ENCODE results near the gene CUBN.
A peak's percentile ranks its signal among the peaks of the same experiment; 100 is the strongest.

The CUBN gene

DNA sequence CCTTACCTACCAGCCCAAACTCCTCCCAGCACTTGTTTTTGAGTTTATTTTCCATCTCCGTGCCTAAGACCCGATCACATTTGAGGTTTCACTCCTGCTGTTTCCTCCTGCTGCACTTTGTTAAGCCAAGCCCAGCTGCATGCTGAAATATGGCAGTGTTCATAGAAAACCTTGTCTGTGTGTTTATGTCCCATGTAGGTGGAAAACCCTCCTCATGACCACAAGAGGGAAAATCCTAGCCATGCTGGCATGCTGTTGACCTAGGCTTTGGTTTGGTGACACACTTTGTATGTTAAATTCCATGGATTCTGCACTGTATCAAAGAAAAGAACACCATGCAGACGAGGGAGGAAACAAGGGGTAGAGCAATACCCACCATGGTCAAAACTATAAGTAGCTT lies 154.4 kb downstream of the CUBN start:
- no peak for DNase-seq

DNA sequence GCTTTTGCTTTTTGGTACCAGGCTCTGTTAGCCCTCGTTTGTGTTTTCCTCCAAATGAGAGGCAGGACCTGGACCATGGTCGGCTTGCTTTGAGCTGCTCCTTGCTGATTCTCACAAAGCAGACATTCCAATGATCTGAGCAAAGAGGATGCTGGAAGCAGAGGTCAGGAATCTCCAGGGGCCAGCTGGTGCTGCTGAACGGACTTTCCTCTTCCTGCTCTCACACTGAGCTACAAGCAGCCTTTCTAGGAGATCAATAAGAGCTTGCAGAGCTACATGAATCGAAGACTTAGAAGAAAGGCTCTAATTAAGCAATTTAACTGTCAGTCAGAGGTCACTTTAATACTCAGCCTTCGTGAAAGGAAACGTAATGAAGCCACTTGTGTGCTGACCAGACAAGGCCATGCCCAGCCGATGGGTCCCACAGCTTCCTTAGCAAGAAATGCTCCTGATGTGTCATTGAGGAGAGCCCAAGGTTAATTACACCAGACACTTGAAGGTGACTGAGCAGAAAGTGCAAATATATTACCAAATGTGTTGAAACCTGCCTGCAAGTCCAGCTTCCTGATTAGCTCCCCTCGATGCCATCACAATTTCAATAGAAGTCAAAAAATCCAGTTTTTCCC lies 161.1 kb downstream of the CUBN start:
- DNase-seq = no peak

DNA sequence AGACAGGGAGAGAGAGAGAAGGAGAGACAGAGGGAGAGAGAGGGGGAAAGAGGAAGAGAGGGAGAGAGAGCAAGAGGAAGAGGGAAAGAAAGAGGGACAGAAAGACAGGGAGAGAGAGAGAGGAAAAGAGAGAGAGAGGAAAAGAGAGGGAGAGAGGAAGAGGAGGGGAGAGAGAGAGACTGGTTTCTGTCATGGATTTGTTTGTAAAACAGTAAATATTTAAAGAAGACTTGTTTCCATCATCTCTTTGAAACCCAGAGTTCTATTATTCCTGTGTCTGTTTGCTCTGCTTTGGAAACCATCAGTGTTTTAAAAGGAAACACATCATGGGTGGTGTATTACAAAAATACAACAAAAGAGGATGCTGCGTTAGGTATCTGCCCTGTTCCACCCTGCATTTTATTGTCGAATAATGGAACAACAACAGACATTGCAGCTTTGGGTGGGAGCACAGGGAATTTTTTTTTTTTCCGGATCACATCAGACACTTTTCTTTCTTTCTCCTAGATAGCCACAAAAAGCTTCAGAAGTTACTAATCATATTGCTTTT lies 161.7 kb downstream of the CUBN start:
- DNase-seq = no peak

DNA sequence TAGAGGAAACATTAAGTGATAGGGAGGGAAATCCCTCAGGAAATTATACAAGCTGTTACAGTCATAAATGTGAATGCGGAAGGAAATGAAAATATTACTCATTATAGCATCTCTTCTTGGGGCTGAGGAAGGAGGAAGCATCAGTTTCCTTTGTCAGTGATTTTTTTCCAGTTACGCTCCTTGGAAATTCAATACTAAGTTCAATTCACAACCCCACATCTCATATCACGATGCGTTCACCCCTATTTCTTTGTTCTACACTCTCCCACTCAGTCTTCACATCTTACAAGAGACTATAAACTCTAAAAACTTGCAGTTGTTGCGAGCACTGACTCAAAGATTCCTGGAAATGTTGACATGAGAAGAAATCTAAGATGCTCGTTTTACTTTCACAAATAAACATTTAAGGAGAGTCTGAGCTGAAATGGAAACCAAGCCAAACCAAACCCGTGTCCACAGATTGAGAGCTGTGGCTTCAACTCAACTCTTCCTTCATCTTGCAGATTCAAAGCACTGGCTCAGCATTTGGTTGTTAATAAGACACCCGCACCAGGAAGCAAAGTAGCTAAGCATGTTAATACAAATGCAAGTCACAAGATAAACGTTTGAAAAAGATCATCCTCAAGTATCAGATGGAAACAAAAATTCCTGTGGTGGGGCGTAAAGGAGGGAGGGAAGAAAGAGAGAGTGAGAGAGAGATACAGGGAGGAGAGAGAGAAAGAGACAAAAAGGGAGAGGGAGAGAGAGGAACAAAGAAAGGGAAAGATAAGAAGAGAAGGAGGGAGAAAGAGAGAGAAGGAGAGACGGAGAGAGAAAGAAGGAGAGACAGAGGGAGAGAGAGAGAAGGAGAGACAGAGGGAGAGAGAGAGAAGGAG lies 162.4 kb downstream of the CUBN start:
- no peak for DNase-seq

DNA sequence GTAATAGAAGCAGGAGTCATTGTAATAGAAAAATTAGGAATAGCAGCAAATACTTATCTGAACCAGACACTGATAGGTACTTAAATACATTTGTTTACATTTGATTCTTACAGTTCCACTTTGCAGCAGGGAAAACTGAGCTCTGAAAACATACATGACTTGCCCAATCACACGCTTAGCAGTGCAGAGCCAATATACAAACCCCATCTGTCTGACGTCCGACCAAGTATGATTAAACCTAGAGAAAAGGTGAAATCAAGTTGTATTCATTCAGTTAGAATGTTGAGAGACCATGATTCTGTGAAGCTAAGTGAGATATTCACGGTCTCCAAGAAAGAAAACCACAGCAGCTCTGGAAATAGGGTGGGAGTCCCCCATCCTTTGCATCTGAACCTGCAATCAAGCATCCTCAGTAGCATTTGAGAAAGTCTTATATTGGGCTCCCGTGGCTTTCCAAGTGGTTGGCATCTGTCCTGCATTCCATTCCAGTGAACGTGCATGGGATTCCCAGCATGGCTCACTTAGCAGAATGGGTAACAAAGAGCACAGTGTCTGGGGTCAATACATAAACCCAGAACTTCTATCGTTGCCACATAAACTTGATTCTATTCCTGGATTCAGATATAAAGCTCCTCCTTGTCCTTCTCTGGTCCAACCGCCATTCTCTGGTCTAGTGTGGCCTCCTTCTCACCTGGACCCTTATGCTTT lies 163.7 kb downstream of the CUBN start:
- no peak for DNase-seq

DNA sequence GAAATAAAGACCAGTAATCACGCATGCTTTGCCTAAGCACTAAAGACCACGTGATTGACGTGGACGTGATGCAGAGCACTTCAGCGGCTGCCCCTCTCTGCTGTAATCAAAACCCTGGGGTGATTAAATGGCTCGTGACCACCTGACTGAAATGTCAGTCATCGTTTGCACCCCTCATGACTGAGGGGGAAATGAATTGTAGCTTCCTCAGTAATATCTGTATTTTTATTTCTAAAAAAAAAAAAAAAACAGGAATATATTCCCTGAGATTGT lies 164.3 kb downstream of the CUBN start:
- DNase-seq = no peak

DNA sequence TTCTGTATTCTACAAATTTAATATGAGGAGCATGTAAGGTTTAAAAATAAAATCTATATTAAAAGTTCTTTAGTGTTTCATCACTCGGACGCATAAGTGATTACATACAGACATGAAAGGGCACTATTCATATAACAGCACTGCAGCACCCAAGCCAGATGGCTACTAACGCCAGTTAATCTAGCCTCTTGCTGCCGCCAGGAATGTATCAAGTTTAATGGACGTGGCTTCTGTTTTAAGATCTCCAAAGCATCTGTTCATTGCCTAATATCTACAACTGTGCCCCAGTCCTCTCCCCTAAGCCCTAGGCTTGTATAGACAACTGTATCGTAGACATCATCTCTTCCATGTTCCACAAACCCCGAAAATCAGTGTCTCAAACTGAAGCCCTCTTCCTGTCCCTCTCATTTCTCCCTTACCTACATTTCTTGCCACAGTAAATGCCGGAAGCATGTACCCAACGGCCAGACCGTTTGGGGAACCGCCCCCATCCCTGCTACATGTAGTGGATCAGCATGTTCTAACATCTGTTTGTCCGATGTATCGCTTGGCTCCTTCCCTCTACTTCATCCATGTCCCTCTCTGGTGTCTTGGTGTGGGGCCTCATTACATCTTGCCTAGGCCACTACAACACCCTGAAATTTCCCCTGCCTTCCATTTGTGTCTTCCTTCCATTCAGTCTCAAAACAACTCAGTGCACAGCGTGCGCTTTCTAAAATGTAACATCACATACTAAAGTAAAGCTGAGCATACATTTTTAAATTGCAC lies 164.9 kb downstream of the CUBN start:
- DNase-seq = no peak

DNA sequence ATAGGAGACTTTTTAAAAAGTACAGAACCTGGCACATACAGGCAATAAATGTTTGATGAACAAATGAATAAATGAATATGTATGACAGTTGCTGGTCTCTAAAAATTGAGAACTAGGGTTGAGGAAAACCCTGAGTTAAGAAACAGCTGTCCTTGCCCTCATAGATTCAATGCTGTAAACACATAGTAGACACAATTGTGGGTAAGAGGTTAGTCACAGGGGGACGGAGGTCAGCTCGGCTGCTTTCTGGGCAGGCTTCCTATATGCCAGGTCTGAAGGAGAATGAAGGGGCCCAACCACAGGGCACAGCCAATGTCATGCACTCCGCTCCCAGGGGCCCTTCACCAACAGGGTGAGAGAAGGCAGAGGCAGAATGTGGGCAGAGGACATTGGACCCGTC lies 169.1 kb downstream of the CUBN start:
- no peak for DNase-seq

DNA sequence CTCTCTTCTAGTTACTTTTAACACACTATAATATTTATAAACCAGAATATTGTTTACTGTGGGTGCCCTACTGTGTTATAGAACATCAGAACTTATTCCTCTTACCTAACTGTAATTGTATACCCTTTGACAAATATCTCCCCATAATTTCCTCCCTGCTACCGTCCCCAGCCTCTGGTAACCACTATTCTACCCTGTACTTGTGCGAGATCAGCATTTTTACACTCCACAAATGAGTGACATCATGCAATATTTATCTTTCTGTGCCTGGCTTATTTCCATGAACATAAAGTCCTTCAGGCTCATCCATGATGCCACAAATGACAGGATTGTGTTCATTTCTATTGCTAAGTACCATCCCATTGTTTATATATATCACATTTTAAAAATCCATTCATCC lies 172.6 kb downstream of the CUBN start:
- no peak for DNase-seq

DNA sequence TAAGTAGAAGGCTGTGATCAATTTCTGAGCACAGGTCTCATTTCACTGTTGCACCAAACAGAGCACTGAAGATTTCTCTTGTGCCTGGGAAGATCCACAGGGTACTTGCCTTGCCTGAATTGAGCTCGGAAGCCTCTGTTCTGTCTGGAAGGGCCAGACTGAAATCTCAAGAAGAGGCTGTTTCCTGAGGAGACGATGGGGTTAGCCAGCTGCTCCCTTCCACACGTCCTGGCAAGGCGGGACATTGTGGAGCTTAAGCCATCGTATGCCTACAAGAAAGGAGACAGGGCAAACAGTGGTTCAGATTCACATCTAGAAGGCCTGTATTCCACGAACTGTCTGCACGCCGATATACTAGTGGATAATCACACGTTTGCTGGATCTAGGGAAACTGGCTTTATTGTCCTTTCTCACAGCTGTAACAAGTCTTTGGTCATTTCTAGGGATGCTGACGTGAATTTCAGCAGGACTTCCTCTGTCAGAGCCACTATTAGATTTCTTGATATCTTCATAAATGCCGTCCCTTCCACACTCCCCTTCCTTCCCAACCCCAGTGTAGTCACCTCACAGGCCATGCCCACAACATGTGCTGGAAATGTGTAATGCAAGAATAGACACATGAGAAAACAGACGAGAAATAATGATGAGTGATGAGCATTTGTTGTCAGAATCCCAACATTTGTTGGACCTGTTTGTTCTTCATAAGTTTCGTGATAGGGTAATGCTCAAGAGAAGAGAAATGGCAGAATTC lies 175.2 kb downstream of the CUBN start:
- DNase-seq = no peak

DNA sequence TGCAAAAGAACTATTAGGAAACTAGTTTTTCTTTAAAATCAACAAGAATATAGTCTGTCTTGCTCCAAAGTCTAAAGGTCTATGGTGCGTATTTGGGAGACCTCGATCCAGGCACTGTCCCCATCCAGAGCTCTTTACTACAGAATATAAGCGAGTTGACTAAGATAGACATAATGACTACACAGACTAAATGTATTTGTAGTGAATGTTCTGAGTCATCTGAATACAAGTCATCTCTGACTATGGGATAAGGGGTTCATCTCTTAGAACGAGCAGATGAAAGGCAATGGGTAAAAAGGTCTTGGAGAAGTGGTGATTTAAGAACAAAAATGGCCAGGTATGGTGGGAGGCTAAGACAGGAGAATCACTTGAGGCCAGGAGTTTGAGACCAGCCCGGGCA lies 176.3 kb downstream of the CUBN start:
- no peak for DNase-seq

DNA sequence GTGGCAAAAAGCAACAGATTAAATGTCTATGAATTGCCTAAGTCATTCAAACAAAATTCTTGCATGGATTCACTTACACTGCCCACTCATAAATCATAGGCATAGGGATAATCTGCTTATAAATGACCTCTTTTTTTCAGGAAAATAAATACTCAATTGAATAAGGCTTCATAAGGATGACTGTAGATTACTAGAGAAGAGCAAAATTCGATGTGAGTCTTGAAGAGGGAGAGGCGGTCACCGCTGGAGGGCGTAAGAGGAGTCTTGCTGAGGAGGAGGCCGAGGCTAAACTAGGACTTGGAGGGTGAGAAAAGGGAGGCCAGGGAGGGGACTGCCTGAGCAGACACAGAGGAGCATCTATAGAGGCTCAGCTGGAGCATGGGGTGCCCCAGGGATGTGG lies 177.0 kb downstream of the CUBN start:
- peak; percentile 27 for DNase-seq

DNA sequence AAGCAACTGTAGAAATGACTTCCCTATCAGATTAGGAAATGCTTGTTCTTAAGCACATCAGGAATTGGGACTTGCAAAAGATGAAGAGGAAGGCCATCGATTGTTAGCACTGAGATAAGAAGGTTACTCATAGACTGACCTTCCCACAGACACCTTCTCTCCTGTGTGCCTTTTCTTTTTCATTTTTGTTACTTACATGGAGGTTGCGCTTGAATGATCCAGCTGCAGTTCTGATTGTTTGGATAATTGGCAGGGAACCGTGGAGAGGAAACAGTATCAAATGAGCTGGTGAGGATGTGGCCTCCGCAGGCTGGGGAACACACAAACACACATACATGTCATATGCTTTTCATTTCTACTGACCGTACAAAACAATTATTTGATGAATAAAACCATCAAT lies 177.5 kb downstream of the CUBN start:
- DNase-seq = no peak

DNA sequence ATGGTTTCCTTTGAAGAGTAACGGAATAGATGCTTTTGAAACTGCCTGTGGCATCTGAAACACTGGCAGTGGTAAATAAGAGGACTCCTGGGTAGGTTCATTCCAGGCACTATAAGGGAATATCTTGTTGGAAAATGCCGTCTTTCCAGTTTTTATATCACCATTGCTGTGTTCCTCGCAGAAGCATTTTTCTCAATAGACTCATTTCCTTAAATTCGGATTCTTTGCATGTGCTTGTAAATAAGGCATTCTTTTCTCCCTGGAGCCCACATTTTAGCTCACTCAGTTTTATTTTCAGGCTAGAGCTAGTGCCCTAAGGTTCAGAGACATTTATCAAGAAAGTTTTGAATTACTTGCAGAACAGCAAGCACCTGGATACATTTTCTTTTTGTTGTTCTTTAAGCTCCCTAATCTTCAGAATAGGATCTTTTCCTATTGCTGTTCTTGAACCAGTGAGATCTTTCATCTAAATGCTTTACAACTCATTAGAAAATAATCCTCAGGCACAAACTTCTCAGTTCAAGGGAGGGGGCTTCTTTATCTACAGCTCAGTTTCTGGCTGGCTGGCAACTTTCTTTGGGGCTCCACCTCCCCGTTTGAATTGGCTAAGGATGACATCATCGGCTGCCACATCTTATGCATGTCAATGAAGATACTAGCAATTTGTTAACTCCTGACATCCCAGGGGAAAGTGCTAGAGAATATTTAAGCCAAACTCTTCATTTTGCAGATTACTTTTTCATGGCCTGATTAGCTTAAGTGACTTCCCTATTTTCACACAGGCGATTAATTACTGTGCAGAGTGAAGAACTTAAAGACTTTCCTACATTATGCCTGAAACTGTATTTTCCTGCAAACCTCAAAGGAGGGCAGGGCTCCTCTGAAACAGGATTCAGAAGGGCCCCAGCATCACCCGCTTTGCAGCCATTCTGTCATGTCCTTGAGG lies 178.7 kb downstream of the CUBN start:
- DNase-seq = peak; percentile 28

DNA sequence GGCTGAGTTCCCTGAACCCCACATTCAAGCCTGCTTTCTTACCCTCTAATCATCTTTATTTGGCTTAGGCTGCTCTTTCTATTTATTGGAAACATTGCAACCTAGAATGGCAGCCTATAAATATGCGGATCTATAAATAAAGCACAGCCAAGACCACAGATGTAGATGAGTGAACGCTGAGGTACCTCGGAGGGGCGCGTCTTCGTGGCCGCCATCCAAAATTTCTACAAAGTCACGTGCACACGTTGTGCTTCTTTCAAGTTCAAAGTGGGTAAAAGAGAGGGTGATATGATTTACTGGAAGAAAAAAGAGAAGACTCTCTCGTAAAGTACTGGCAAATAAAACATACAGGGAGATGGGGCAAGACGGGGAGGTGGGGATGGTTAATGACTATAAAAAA lies 179.8 kb downstream of the CUBN start:
- DNase-seq = no peak

DNA sequence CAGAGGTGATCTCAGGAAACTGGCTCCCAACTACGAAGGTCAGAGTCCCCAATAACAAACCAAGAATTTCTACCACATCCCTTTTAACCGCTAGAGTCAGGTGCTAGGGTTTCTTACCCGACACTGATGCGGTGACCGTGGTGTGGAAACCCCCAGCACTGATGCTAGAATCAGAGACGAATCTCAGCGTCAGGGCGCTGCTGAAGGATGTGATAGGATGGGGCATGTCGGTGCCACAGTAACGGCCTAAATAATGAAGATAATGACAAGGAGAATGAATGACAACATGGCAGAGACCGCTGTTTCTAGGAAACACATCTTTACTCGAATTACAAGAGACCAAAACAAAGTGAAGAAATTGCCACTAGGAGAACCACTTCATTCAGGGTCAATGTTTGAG lies 181.2 kb downstream of the CUBN start:
- no peak for DNase-seq

DNA sequence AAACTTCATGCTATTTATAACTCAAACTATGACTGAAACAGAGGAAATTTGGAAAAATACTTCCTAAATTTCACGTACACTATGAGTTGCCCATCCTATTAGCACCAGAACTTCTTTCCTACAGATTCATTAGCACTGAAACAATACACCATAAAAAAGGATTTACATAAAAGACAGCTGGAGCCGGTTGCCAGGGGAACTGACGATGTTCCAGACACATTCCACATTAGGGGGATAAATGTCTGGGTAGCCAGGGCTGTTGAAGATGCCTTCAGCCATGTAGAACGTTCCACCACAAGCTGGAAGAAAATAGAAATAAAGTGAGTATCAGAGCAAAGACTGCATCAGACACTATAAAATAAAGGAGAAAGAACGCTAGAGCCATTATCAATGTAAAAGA lies 182.5 kb downstream of the CUBN start:
- no peak for DNase-seq

DNA sequence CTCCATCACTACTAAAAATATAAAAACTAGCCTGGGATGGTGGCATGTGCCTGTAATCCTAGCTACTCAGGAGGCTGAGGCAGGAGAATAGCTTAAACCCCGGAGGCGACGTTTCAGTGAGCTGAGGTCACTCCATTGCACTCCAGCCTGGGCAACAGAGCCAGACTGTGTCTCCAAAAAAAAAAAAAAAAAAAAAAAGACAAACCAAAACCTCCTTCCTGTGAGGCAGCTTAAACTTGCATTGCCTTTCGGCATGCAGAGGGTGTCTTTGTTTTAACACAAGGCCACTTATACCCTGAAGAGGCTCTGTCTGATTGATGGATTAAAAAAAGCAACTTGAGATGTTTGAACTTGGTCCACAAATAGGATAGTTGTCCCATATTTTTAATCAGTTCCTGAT lies 184.0 kb downstream of the CUBN start:
- DNase-seq = no peak

DNA sequence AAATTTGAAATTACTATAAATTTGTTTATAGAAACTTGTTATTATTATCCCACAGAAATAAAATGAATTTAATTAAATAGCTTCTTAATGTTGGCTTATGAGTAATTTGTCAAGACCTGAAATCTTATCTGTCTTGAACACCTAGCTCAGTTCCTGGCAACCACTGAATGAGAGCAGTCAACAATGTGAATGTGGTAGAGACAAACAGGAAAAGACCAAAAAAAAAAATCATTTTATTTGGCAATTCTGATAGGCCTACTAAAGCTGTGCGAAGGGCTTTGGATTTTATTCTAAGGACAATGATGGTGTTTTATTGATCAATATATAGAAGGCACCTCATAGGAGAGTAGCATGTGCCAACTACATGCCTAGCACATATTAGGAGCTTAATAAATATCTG lies 184.6 kb downstream of the CUBN start:
- DNase-seq = no peak

DNA sequence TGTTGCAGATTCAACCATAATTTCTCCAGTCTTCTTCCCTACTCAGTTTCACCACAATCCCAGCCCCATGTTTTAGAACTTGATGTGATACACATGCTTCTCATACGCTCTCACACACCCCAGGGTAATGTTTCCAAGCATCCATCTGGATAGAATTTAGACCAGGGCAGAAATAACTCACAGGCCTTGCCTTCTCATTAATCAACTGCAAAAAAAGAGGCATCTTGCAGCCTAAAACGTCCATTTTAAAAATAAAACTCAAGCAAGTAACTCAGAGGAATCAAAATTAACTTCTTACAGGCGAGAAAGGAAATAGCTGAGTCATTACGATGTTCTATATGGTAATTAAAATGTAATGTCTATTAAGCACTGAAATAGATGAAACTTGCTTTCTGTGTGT lies 185.2 kb downstream of the CUBN start:
- DNase-seq = no peak

All from CD4-positive, alpha-beta T cell treated with Interleukin-17A for 4 hours (primary cell).